ENCODE results near the gene EPSTI1.

The EPSTI1 gene

DNA sequence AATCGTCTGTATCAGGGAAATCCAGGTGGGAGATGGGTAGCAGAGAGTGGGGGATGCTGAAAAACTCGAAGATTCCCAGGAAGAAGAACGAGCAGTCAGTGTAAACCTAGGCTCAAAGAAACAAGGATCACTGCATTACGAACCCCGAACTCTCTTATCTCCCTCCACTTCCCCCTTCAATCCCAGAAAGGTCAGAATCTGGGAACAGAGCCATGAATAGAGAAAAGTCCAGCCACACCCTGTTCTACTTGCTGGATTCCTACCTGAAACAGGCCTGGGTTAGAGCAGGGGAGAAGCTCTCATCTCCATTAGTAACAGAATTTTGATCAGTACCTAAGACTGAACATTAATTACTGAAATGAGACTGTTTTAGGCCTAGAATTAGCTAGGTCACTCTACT is 24.4 kb downstream of the EPSTI1 start:
- H3K4me3 ChIP-seq (ENCODE audit: low read depth, low read length): no peak overlapping the region
- DNase-seq (ENCODE audit: low read depth): no peak
- TF ChIP-seq, protein P1, sequence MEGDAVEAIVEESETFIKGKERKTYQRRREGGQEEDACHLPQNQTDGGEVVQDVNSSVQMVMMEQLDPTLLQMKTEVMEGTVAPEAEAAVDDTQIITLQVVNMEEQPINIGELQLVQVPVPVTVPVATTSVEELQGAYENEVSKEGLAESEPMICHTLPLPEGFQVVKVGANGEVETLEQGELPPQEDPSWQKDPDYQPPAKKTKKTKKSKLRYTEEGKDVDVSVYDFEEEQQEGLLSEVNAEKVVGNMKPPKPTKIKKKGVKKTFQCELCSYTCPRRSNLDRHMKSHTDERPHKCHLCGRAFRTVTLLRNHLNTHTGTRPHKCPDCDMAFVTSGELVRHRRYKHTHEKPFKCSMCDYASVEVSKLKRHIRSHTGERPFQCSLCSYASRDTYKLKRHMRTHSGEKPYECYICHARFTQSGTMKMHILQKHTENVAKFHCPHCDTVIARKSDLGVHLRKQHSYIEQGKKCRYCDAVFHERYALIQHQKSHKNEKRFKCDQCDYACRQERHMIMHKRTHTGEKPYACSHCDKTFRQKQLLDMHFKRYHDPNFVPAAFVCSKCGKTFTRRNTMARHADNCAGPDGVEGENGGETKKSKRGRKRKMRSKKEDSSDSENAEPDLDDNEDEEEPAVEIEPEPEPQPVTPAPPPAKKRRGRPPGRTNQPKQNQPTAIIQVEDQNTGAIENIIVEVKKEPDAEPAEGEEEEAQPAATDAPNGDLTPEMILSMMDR (IDR thresholded peaks at IDR 0.05; ENCODE audit: insufficient read depth, low read depth, low read length, missing control alignments): no peak

DNA sequence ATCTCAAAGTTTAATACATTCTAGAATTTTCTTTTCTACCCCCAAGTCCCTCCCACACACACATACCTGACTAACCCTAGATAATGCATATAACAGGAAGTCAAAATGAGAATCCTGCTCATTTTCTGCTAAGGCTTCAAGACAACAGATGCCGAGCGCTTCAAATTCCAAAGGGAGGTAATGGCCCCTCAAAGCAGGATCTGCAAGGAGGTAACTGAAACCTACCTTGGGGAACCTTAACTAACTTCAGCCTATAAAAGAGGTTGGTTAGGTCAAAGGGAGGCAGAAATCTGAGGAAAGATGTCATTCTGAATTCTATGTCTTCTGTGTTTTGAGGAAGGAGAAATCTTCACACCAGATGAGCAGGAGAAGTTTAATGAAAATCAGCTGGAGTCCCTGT is 26.8 kb downstream of the EPSTI1 start:
- TF ChIP-seq, protein P1 (IDR thresholded peaks at IDR 0.05; ENCODE audit: insufficient read depth, low read depth, low read length, missing control alignments): no peak
- H3K4me3 ChIP-seq (ENCODE audit: low read depth, low read length): no peak overlapping the region
- DNase-seq (ENCODE audit: low read depth): no peak

DNA sequence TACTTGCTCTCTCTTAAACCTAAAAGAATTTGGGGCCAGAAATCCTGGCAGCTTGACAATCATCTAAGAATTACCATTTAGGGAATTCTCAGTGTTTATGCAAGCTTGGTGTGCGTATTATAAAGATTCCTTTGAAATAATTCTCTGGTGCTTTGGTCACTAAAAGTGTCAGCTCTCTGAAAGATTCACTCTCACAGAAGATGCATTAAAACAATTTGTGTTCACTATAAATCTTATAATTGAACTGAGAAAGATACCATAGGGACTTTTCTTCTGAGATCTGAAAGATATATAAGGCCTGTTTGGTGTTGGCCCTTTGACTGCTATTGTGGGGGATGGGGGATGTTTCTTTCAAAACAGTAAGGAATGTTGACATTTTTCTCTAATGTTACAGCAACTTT is 27.3 kb downstream of the EPSTI1 start:
- DNase-seq (ENCODE audit: low read depth): no peak
- TF ChIP-seq, protein P1 (IDR thresholded peaks at IDR 0.05; ENCODE audit: insufficient read depth, low read depth, low read length, missing control alignments): no peak

DNA sequence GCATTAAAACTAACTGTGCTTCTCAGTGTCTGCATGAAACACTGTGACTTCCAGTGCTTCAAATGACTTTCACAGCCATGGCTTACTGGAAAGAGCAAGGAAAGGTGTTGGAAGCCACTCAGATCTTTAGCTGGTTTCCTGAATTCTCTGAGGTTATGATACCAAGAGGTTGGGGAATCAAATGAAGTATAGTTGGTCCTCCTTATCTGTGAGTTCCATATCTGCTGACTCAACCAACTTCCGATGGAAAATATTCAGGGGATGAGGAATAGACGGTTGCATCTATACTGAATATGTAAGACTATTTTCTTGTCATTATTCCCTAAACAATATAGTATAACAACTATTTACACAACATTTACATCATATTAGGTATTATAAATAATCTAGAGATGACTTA is 32.4 kb downstream of the EPSTI1 start:
- DNase-seq (ENCODE audit: low read depth): no peak
- H3K4me3 ChIP-seq (ENCODE audit: low read depth, low read length): no peak overlapping the region
- TF ChIP-seq, protein P1 (IDR thresholded peaks at IDR 0.05; ENCODE audit: insufficient read depth, low read depth, low read length, missing control alignments): no peak

More for the DNA sequence above, 27.3 kb downstream of the EPSTI1 start:
- no peak overlapping the region for H3K4me3 ChIP-seq (ENCODE audit: low read depth, low read length)

DNA sequence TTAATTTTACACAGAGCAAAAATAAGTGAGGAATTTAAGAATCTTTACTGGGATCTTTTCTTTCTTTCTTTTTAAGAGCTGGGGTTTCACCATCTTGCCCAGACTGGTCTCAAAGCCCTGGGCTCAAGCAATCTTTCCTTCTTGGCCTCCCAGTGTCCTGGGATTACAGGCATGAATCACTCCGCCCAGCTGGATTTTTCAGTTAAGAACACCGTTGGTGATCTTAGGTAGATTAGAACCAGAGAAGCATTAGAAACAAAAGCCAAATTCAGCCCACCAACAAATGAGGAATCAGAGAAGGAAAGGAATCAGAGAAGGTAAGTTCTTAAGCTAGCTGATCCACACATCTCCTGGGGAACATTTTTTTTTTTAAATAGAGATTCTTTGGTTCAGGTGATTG is 34.2 kb downstream of the EPSTI1 start:
- H3K4me3 ChIP-seq (ENCODE audit: low read depth, low read length): no peak overlapping the region
- TF ChIP-seq, protein P1 (IDR thresholded peaks at IDR 0.05; ENCODE audit: insufficient read depth, low read depth, low read length, missing control alignments): no peak
- no peak for DNase-seq (ENCODE audit: low read depth)

DNA sequence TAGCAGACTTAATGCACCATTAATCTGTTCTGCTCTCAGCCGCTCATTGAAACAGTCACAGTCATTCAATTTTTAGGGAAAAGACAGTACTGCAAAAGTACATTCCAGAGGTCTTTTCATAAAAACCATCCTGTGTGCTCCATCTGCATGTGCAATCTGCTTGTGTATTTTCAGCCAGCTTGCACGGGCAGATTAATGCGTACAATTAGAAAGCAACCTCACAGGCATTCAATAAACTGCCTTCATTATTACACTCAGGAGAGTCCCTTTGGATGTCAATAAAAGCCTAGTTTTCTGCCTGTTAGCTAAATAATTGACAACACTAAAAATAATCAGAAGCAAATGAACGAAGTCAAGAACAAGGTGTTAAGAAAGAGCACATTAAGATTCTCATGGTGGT is 41.9 kb downstream of the EPSTI1 start:
- no peak overlapping the region for H3K4me3 ChIP-seq (ENCODE audit: low read depth, low read length)
- TF ChIP-seq, protein P1 (IDR thresholded peaks at IDR 0.05; ENCODE audit: insufficient read depth, low read depth, low read length, missing control alignments): no peak
- no peak for DNase-seq (ENCODE audit: low read depth)

DNA sequence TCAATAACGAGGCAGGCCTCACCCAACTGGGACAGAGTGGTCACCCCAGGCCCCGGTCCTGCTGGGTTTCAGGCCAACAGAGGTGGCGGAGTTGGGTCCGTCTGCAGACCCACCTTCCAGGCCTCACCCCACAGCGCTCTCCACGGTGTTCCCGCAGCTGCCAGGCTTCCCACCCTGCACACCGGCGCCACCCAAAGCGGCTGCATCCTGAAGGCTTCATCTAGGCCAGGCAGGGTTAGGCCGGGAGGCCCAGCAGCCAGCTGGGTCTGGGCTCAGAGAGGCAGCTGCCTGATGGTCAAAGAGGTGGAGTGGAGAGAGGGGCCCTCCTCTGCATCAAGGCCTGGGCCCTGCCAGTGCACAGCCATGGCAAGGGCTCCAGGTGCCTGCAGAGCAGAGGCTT is 44.1 kb downstream of the EPSTI1 start:
- TF ChIP-seq, protein P1 (IDR thresholded peaks at IDR 0.05; ENCODE audit: insufficient read depth, low read depth, low read length, missing control alignments): no peak

More for the DNA sequence above, 44.1 kb downstream of the EPSTI1 start:
- no peak for DNase-seq (ENCODE audit: low read depth)
- no peak overlapping the region for H3K4me3 ChIP-seq (ENCODE audit: low read depth, low read length)
